Measurements from ENCODE around the gene SCP2D1.
A peak's percentile ranks its signal among the peaks of the same experiment; 100 is the strongest.
"Not testable (repeated sequence)": the region's sequence is repeated elsewhere in the genome, so short reads cannot be mapped to it uniquely, and the experiment has no call there.

SCP2D1 gene

DNA sequence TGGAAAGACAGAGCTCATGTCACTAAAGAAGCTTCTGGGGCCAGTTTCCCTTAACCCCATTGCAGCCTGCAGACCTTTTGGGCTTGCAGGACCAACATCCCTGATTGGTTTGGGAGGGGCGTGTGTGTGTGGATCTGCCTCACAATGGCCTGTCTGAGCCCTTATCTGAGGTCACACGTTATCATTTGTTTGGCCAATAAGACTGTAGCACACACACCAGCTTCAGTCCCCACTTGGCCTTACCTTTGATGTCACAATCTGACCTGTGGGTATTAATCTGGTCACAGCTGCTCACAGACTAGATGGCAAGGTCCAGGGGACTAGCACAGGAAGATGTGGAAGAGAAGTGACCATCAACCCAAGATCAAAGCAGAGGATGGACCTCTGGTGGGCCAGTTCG is at the start of gene SCP2D1:
SCP2D1 (plus strand) TSS at position 301 of the 400 bp plus-strand sequence; CDS start at position 334, 33 bp downstream.
- no peak for DNase-seq

- DNase-seq, result no peak
These were observed 45.9 kb upstream of the SCP2D1 start for GRCh38 chr20:18767676-18768075.

DNA sequence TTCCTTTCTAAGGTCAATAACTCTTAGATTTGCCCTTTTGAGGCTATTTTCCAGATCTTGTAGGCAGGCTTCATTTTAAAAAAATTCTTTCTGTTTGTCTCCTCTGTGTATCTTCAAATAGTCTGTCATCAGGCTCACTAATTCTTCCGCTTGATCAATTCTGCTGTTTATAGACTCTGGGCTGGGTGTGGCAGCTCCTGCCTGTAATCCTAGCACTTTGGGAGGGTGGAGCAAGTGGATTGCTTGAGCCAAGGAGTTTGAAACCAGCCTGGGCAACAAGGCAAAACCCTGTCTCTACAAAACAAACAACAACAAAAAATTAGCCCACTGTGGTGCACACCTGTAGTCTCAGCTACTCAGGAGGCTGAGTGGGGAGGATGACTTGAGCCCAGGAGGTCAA is 40.0 kb upstream of the SCP2D1 start:
- DNase-seq, result no peak

GRCh38 chr20:18774207-18774606 is 39.4 kb upstream of the SCP2D1 start:
- no peak for DNase-seq

GRCh38 chr20:18775633-18776032 is 38.0 kb upstream of the SCP2D1 start:
- DNase-seq, result no peak

GRCh38 chr20:18778690-18779392 is 34.7 kb upstream of the SCP2D1 start:
- no peak for DNase-seq

DNA sequence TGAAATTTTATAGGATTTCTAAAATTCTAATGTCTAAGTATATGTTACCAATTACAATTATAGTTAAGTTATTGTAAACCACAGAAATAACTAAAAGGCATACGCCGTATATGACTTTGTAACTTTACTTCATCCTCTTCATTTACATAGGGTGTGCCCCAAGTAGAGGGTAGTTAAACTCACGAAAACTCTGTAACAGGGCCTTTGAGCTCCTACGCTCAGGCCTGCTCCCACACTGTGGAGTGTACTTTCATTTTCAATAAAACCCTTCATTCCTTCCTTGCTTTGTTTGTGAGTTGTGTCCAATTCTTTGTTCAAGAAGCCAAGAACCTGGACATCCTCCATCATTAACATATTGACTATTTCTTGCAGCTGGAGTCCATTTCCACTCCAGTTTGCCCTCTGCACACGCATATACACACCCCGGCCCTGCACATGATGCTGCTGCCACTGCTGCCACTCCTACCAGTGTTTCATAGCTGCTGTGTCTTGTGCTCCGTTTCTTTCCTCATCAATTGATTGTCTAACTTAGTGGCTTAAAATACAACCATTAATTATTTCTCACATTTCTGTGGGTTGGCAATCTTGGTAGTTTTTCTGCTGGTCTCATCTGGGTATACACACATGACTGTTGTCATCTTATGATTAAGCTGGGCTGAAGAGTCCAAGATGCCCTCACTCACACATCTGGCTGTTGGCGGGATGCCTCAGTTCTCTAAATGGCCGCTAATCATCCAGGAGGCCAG is 33.0 kb upstream of the SCP2D1 start:
- DNase-seq, result no peak

DNA sequence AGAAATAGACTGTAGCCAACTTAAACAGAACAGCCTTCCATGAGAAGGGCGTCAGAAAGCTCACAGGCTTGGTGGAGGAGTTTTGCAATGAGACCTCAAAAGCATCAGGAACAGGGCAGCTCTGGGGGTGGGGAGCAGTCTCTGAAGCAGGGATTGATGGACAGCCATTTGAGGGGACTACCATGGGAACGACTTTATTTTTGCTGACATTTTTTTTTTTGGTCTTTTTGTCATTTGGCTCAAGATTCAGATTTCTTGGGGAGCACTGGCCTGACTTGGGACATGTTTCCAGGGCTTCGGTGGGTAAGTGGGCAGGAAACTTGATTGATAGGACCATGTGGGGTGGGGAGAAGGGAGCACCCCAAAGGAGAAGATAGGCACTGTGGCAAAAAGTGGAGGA is 32.1 kb upstream of the SCP2D1 start:
- no peak for DNase-seq

GRCh38 chr20:18783385-18783959 is 30.1 kb upstream of the SCP2D1 start:
- DNase-seq, result no peak

DNA sequence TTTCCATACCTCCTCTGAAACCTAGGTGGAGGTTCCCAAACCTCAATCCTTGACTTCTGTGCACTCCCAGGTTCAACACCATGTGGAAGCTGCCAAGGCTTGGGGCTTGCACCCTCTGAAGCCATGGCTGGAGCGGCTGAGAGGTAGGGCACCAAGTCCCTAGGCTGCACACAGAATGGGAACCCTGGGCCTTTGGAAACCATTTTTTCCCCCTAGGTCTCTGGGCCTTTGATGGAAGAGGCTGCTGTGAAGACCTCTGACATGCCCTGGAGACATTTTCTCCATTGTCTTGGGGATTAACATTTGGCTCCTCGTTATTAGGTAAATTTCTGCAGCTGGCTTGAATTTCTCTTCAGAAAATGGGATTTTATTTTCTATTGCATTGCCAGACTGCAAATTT is 26.5 kb upstream of the SCP2D1 start:
- DNase-seq, result not testable (repeated sequence)

GRCh38 chr20:18788021-18788420 is 25.6 kb upstream of the SCP2D1 start:
- no peak for DNase-seq

DNA sequence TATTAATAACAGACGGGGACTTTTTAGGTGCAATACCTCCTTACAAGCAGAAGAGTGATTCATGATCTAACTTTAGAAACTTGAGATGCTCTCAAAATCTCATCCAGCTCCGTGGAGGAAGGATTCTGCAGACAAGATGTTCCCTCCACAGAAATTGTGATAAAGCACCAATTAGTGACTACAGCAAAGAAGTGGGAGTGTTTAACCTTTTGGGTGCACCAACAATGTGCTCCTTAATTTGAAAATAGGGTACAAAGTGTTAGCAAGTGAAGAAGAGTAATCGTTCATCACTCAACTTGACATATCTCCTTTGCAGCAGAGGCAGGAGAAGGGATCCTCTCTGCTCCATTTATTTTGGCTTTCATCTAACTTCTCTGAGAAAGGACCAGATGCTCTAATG is 22.8 kb upstream of the SCP2D1 start:
- no peak for DNase-seq

- peak; percentile 96 for DNase-seq
These were observed 19.8 kb upstream of the SCP2D1 start for GRCh38 chr20:18793625-18794427.

GRCh38 chr20:18794428-18794787 is 19.2 kb upstream of the SCP2D1 start:
- DNase-seq, result no peak

DNA sequence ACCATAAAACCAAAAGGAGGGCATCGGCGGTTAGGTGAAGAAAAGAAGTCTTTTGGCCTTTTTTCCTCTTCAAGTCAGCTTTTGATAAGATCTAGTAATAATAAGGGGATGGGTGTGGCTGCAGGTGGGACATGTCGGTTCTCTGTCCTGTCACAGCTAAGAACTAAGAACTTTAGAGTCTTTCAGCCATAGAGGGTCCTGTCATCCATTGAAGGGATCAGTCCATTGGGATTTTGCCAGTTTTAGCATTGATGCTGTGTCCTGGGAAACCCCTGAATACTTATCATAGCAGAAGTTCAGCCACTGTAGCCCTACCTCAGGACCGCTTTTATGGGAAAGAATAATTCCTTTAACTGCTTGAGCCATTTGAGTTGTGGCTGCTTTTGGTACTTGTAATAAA is 18.2 kb upstream of the SCP2D1 start:
- no peak for DNase-seq

- no peak for DNase-seq
These were observed 17.2 kb upstream of the SCP2D1 start for GRCh38 chr20:18796282-18796833.

- no peak for DNase-seq
These were observed 12.1 kb upstream of the SCP2D1 start for GRCh38 chr20:18801516-18801915.

GRCh38 chr20:18802012-18802634 is 11.5 kb upstream of the SCP2D1 start:
- DNase-seq, result no peak

DNA sequence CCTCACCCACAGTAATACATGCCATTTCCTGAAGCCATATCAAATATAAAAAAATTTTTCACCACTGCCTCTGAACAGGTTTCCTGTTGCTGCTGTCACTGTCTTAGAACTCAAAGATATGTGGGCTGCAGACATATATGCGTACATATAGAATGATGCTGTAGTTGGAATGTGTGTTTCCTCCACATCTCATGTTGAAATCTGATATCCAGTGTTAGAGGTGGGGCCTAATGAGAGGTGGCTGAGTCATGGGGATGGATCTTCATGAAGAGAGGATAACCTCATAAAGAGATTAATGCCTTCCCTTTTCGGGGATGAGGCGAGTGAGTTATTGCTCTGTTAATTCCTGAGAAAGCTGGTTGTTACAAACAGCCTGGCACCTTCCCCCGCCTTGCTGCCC is 7.7 kb upstream of the SCP2D1 start:
- DNase-seq, result peak; percentile 72

- DNase-seq, result no peak
These were observed 4.9 kb upstream of the SCP2D1 start for GRCh38 chr20:18808712-18809111.

DNA sequence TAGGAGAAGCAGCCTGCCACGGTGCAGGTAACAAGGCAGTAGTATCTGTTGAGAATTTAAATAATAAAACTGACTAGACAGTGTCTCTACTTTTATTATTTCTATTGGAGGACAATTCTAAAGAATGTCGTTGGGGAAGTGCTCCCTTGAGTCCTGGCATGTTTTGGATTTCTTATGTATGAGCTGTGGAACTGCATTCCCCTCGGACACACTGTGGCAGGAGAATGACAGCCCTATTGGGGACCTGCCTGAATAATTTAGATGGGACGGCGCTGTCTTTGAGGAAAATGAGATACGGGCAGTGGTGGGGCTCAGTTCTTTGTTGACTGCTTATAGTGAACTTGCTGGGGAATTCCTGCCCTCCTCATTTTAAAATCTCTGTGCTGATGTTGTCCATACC is 2.4 kb upstream of the SCP2D1 start:
- DNase-seq, result no peak

GRCh38 chr20:18811904-18812303 is 1.7 kb upstream of the SCP2D1 start:
- DNase-seq, result no peak

Measured in DMS53 (cell line).